Measurements from ENCODE around the gene HGD. TPM values are rescaled to one million over a fixed set of nuclear protein-coding genes. Genes with fewer than 3 reads are reported as not detected.
A peak's percentile ranks its signal among the peaks of the same experiment; 100 is the strongest.

The HGD gene
- total and polyA plus RNA-seq, 2 donors (not counting 3 experiments of a cell fraction or from before 2014, with no cell fraction given): 0.18 to 0.22 TPM

DNA sequence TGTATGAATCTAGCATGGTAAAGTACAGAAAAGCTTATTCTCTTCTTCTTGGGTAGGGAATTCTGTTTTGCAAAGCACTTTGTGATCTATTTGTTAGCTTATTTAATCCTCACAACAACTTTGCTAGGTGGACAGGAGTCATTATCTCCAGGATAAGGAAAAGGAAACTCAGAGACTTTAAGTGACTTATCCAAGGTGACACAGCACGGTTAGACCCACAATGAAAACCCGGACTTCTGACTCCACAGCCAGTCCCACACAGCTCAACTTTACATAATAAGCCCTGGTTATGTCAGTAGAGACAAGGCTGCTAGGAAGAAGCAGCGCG is 86.3 kb downstream of the HGD start:
- Histone ChIP-seq H2AFZ (ENCODE audit: low read depth, low read length) (peak overlapping the region; percentile 76), H4K20me1 (replicated peaks; ENCODE audit: control insufficient read depth, extremely low read depth, insufficient read depth, low read length) (no peaks in the 10 kb centered on the region), H3K9me1 (replicated peaks; ENCODE audit: control insufficient read depth, extremely low read depth, insufficient read depth, low read length) (no peaks in the 10 kb centered on the region), H3K4me1 (ENCODE audit: control insufficient read depth, extremely low read depth, insufficient read depth, low read length) (peaks cover 6% of the 10 kb centered on the region), H3K36me3 (ENCODE audit: control insufficient read depth in 2 of 2, extremely low read depth in 1 of 2, insufficient read depth in 2 of 2, low read length in 2 of 2) (peaks cover 2 to 6% of the 10 kb centered on the region in 2 experiments), H3K27ac (ENCODE audit: insufficient read depth, low read depth, low read length) (peak overlapping the region; percentile 4), H3K79me2 (ENCODE audit: control insufficient read depth, insufficient read depth, low read length) (peaks cover 36% of the 10 kb centered on the region), H3K9ac (replicated peaks; ENCODE audit: extremely low read depth, insufficient read depth, low read length) (peak overlapping the region; percentile 14), H3K27me3 (ENCODE audit: control insufficient read depth in 2 of 2, insufficient read depth in 2 of 2, low read length in 2 of 2) (no peaks in the 10 kb centered on the region), H3K4me2 (ENCODE audit: insufficient read depth, low read length) (peak overlapping the region; percentile 68), H3K4me3 (replicated peaks in 1 of 3; ENCODE audit: insufficient read depth in 1 of 3, low read depth in 1 of 3, low read length in 3 of 3) (peak overlapping the region; percentile 5 to 81 (median 65)), H3K9me3 (replicated peaks; ENCODE audit: control insufficient read depth, insufficient read depth, low read length) (no peaks in the 10 kb centered on the region)
- ChIA-PET CTCF (interaction anchor here (0.9 to 4.6 kb wide), 10 partner anchors 25 to 199 kb away, joined by 3 to 39 read pairs (median 5); no protein-coding TSS in a partner anchor), POLR2A (interaction anchor here (1.0 to 1.4 kb wide), 3 partner anchors 9 to 147 kb away, joined by 4 to 6 read pairs (median 6); partner anchors contain the start of genes GTF2E1 and RABL3)
- no TSS peak for BruUV-seq (replicated peaks)
- intact Hi-C loops (cut with micrococcal nuclease): loop anchor here (1.0 to 2.0 kb wide), 4 partner anchors 36 to 200 kb away; partner anchors contain the start of genes GTF2E1 and RABL3
- TF ChIP-seq GATA2 (IDR thresholded peaks at IDR 0.05; ENCODE audit: insufficient read depth, insufficient read length, low read depth, low read length) (no peak), POLR2A (IDR thresholded peaks at IDR 0.05; ENCODE audit: low read depth, low read length) (no peak), FOS (IDR thresholded peaks at IDR 0.05; ENCODE audit: borderline replicate concordance, insufficient read depth, low read length) (no peak), EZH2 (IDR thresholded peaks at IDR 0.05; ENCODE audit: borderline replicate concordance, low read depth, low read length, severe bottlenecking) (no peak), MYC (IDR thresholded peaks at IDR 0.05; ENCODE audit: low read depth, low read length) (no peak), POLR2AphosphoS5 (IDR thresholded peaks at IDR 0.05; ENCODE audit: insufficient read depth, low read depth, low read length) (no peak), JUN (IDR thresholded peaks at IDR 0.05; ENCODE audit: borderline replicate concordance, insufficient read depth, insufficient read length, low read depth) (no peak)
- TF ChIP-seq, protein P1, sequence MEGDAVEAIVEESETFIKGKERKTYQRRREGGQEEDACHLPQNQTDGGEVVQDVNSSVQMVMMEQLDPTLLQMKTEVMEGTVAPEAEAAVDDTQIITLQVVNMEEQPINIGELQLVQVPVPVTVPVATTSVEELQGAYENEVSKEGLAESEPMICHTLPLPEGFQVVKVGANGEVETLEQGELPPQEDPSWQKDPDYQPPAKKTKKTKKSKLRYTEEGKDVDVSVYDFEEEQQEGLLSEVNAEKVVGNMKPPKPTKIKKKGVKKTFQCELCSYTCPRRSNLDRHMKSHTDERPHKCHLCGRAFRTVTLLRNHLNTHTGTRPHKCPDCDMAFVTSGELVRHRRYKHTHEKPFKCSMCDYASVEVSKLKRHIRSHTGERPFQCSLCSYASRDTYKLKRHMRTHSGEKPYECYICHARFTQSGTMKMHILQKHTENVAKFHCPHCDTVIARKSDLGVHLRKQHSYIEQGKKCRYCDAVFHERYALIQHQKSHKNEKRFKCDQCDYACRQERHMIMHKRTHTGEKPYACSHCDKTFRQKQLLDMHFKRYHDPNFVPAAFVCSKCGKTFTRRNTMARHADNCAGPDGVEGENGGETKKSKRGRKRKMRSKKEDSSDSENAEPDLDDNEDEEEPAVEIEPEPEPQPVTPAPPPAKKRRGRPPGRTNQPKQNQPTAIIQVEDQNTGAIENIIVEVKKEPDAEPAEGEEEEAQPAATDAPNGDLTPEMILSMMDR (IDR thresholded peaks at IDR 0.05; ENCODE audit: extremely low read depth in 1 of 2, insufficient read depth in 1 of 2, low read depth in 1 of 2, low read length in 2 of 2): no peak
- TF ChIP-seq, protein P2, sequence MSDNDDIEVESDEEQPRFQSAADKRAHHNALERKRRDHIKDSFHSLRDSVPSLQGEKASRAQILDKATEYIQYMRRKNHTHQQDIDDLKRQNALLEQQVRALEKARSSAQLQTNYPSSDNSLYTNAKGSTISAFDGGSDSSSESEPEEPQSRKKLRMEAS (IDR thresholded peaks at IDR 0.05; ENCODE audit: insufficient read depth, insufficient read length): no peak
- dilution Hi-C loops (cut with MboI; ENCODE audit: extremely low pct_ligation_motif_present, low sequenced_read_pairs): no loop called here
- no peak for FAIRE-seq
- DNase-seq (ENCODE audit: low read depth, low spot score): no peak
